Middle frontal gyrus (tissue), 1 donor: ENCODE measurements around the gene GABBR2.

ENCODE experiments used
- DNase-seq: peaks from one replicate; pipeline ENCODE4 v3.0.0-alpha.2; 2015; ENCODE audit warnings: low spot score; ENCODE audit errors: extremely low spot score

GABBR2 gene

GRCh38 chr9:98570055-98570454, 138.7 kb downstream of the GABBR2 start:
- no peak for DNase-seq

GRCh38 chr9:98569491-98569890, 139.2 kb downstream of the GABBR2 start:
- DNase-seq, result no peak

GRCh38 chr9:98568909-98569469, 139.7 kb downstream of the GABBR2 start:
- DNase-seq, result no peak

- no peak for DNase-seq
These were observed 140.4 kb downstream of the GABBR2 start for GRCh38 chr9:98568234-98568908.

- no peak for DNase-seq
These were observed 141.0 kb downstream of the GABBR2 start for GRCh38 chr9:98567540-98568233.

GRCh38 chr9:98565152-98566135, 143.3 kb downstream of the GABBR2 start:
- no peak for DNase-seq

GRCh38 chr9:98564714-98565113, 144.0 kb downstream of the GABBR2 start:
- DNase-seq, result no peak

- no peak for DNase-seq
These were observed 144.7 kb downstream of the GABBR2 start for GRCh38 chr9:98563988-98564387.

GRCh38 chr9:98563212-98563907, 145.4 kb downstream of the GABBR2 start:
- no peak for DNase-seq

GRCh38 chr9:98559561-98559960, 149.2 kb downstream of the GABBR2 start:
- no peak for DNase-seq

GRCh38 chr9:98558575-98558974, 150.2 kb downstream of the GABBR2 start:
- DNase-seq, result no peak

- no peak for DNase-seq
These were observed 152.2 kb downstream of the GABBR2 start for GRCh38 chr9:98556511-98556910.

GRCh38 chr9:98555651-98556465, 152.9 kb downstream of the GABBR2 start:
- no peak for DNase-seq

- no peak for DNase-seq
These were observed 154.0 kb downstream of the GABBR2 start for GRCh38 chr9:98554752-98555151.

GRCh38 chr9:98552331-98552730, 156.4 kb downstream of the GABBR2 start:
- DNase-seq, result no peak

- DNase-seq, result no peak
These were observed 157.0 kb downstream of the GABBR2 start for GRCh38 chr9:98551511-98552286.

GRCh38 chr9:98550206-98550820, 158.4 kb downstream of the GABBR2 start:
- no peak for DNase-seq

- DNase-seq, result no peak
These were observed 159.3 kb downstream of the GABBR2 start for GRCh38 chr9:98549401-98549800.

- DNase-seq, result no peak
These were observed 161.1 kb downstream of the GABBR2 start for GRCh38 chr9:98547606-98548005.
